ENCODE results near the gene DNAJC5. TPM values are rescaled to one million over a fixed set of nuclear protein-coding genes. Genes with fewer than 3 reads are reported as not detected.
"Not testable (repeated sequence)": the region's sequence is repeated elsewhere in the genome, so short reads cannot be mapped to it uniquely, and the experiment has no call there.

The DNAJC5 gene
- total RNA-seq, 1 experiment from 2014 or later: 45.0 TPM

GRCh38 chr20:63973636-63974401, 78.9 kb downstream of the DNAJC5 start:
- BruUV-seq (replicated peaks): no TSS peak
- CTCF ChIA-PET: interaction anchor here (0.6 to 2.9 kb wide), 31 partner anchors 10 to 1330 kb away, joined by 3 to 24 read pairs (median 3); partner anchors contain the start of genes ARFRP1, PTK6, UCKL1 and ZGPAT
- Mint-ChIP-seq H3K9me3 (ENCODE audit: unreplicated experiment) (no peaks in the 10 kb centered on the region), H3K36me3 (ENCODE audit: insufficient read depth, unreplicated experiment) (no peaks in the 10 kb centered on the region), H3K27me3 (ENCODE audit: insufficient read depth, unreplicated experiment) (no peaks in the 10 kb centered on the region), H3K4me3 (ENCODE audit: unreplicated experiment) (peak overlapping the region; percentile 61), H3K4me1 (ENCODE audit: insufficient read depth, unreplicated experiment) (peaks cover 31% of the 10 kb centered on the region), H3K27ac (ENCODE audit: low read depth, unreplicated experiment) (no peak overlapping the region)
- TF ChIP-seq, protein P1, sequence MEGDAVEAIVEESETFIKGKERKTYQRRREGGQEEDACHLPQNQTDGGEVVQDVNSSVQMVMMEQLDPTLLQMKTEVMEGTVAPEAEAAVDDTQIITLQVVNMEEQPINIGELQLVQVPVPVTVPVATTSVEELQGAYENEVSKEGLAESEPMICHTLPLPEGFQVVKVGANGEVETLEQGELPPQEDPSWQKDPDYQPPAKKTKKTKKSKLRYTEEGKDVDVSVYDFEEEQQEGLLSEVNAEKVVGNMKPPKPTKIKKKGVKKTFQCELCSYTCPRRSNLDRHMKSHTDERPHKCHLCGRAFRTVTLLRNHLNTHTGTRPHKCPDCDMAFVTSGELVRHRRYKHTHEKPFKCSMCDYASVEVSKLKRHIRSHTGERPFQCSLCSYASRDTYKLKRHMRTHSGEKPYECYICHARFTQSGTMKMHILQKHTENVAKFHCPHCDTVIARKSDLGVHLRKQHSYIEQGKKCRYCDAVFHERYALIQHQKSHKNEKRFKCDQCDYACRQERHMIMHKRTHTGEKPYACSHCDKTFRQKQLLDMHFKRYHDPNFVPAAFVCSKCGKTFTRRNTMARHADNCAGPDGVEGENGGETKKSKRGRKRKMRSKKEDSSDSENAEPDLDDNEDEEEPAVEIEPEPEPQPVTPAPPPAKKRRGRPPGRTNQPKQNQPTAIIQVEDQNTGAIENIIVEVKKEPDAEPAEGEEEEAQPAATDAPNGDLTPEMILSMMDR (IDR thresholded peaks at IDR 0.05; ENCODE audit: unreplicated experiment): peak; percentile 98
- DNase-seq (ENCODE audit: unreplicated experiment): peak; percentile 76
- POLR2A ChIA-PET: interaction anchor here (0.8 to 1.4 kb wide), 11 partner anchors 10 to 439 kb away, joined by 3 to 6 read pairs (median 4); partner anchors contain the start of genes GMEB2, TPD52L2 and UCKL1
- intact Hi-C loops (cut with micrococcal nuclease): loop anchor here (1.0 to 5.0 kb wide), 3 partner anchors 187 to 436 kb away; partner anchors contain the start of genes ARFRP1 and ZGPAT

DNA sequence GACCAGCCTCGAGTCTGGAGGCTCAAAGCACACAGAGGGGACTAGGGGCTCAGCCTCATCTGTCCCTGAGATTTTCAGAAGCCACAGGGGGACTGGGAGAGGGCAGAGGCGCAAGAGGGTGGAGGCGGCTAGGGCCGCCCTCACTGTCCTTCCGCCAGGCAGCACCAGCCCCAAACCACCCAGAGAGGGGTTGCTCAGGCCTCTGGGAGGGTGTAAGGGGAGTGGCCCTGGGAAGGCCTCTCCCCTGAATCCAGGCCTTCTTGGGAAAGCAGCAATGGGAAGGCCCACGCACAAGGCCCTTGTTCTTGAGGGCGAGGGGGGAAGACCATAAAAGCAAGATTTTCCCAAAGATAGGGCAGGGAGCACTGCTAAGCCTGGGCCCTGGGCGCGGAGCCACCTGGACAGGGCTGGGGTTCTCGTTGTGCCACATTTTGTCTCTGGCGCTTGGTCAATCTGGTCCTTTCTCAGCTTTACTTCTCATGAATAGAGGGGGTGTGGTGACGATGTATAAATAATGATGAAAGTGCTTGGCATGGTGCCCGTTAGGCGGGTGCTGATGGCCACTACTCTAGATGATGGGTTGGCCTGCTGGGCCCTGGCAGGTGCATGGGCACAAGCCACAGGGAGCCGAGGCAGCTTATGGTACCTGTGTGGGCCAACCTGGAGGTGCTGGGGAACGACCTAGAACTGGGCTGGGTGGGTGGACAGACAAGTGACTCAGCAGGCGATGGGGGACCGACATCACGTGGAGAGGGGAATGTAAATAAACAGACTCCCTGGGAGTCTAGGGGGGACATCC, 79.7 kb downstream of the DNAJC5 start:
- DNase-seq (ENCODE audit: unreplicated experiment): peak; percentile 45
- CTCF ChIA-PET: interaction anchor here (0.6 to 2.9 kb wide), 19 partner anchors 9 to 478 kb away, joined by 3 to 24 read pairs (median 4); partner anchors contain the start of genes ARFRP1, PTK6, UCKL1 and ZGPAT
- H3K4me3 Mint-ChIP-seq (ENCODE audit: unreplicated experiment): no peak overlapping the region
- TF ChIP-seq, protein P1 (IDR thresholded peaks at IDR 0.05; ENCODE audit: unreplicated experiment): no peak
- POLR2A ChIA-PET: interaction anchor here (0.7 to 1.4 kb wide), 11 partner anchors 18 to 440 kb away, joined by 3 to 6 read pairs (median 4); partner anchors contain the start of genes GMEB2, TPD52L2 and UCKL1
- BruUV-seq (replicated peaks): no TSS peak
- no peak overlapping the region for H3K27ac Mint-ChIP-seq (ENCODE audit: low read depth, unreplicated experiment)
- no peaks in the 10 kb centered on the region for H3K9me3 Mint-ChIP-seq (ENCODE audit: unreplicated experiment)
- H3K4me1 Mint-ChIP-seq (ENCODE audit: insufficient read depth, unreplicated experiment): peaks cover 30% of the 10 kb centered on the region
- intact Hi-C loops (cut with micrococcal nuclease): loop anchor here (1.0 to 5.0 kb wide), 3 partner anchors 187 to 436 kb away; partner anchors contain the start of genes ARFRP1 and ZGPAT
- H3K27me3 Mint-ChIP-seq (ENCODE audit: insufficient read depth, unreplicated experiment): no peaks in the 10 kb centered on the region
- H3K36me3 Mint-ChIP-seq (ENCODE audit: insufficient read depth, unreplicated experiment): no peaks in the 10 kb centered on the region

DNA sequence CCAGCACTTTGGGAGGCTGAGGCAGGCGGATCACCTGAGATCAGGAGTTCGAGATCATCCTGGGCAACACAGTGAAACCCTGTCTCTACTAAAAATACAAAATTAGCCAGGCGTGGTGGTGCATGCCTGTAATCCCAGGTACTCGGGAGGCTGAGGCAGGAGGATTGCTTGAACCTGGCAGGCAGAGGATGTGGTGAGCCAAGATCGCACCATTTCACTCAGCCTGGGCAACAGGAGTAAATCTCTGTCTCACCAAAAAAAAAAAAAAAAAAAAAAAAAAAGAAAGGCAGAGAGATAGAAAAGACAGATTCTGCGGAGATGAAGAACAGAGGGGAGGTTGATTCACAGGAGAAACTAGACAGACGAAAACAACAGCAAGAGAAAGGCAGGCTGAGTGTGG, 81.6 kb downstream of the DNAJC5 start:
- Mint-ChIP-seq H3K4me1 (ENCODE audit: insufficient read depth, unreplicated experiment) (peaks cover 33% of the 10 kb centered on the region), H3K4me3 (ENCODE audit: unreplicated experiment) (peak overlapping the region; percentile 28)
- H3K9me3 Mint-ChIP-seq (ENCODE audit: unreplicated experiment); H3K36me3 Mint-ChIP-seq (ENCODE audit: insufficient read depth, unreplicated experiment); DNase-seq (ENCODE audit: unreplicated experiment); intact Hi-C loops (cut with micrococcal nuclease); POLR2A ChIA-PET; H3K27ac Mint-ChIP-seq (ENCODE audit: low read depth, unreplicated experiment); BruUV-seq (replicated peaks); H3K27me3 Mint-ChIP-seq (ENCODE audit: insufficient read depth, unreplicated experiment): not testable (repeated sequence)
- CTCF ChIA-PET: interaction anchor here (0.6 to 1.2 kb wide), 2 partner anchors 63 to 93 kb away, joined by 3 read pairs; no protein-coding TSS in a partner anchor

DNA sequence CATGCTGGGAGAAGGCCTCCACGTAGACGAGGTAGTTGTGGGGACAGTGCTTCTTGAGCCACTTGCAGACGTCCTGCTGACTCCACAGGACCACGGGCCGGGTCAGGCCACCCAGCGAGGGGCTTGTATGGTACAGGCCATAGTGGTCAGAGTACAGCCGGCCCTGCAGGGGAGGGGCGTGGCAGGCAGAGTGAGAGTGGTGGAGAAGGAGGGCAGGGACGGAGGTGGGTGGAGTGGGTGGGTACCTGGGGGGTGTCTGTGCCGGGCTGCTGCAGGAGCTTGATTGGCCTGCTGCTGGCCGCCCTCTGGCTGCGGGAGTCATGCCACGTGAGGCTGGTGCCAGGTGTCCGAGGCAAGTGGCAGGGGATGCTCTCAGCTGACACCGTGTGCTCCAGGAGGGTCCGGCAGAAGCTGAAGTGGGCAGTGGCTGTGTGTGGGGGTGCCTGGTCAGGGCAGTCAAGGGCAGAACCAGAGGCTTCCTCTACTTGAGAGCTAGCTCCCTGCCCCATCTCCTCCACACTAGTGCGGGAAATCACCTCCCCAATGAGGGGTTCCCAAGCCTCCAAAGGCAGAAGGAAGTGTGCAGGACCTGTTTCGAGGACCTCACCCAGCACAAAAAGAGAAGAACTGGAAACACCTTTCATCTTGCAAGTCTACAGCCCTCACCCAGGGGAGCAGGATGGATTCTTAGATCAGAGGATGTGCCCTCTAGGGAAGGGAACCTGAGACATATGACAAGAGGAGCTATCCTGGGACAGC, 82.2 kb downstream of the DNAJC5 start:
- intact Hi-C loops (cut with micrococcal nuclease): no loop called here
- no TSS peak for BruUV-seq (replicated peaks)
- H3K27ac Mint-ChIP-seq (ENCODE audit: low read depth, unreplicated experiment): no peak overlapping the region

More for the DNA sequence above, 82.2 kb downstream of the DNAJC5 start:
- Mint-ChIP-seq H3K27me3 (ENCODE audit: insufficient read depth, unreplicated experiment) (no peaks in the 10 kb centered on the region), H3K9me3 (ENCODE audit: unreplicated experiment) (no peaks in the 10 kb centered on the region), H3K4me1 (ENCODE audit: insufficient read depth, unreplicated experiment) (peaks cover 40% of the 10 kb centered on the region), H3K36me3 (ENCODE audit: insufficient read depth, unreplicated experiment) (peaks cover 2% of the 10 kb centered on the region), H3K4me3 (ENCODE audit: unreplicated experiment) (peak overlapping the region; percentile 28)
- no peak for DNase-seq (ENCODE audit: unreplicated experiment)
- TF ChIP-seq, protein P1 (IDR thresholded peaks at IDR 0.05; ENCODE audit: unreplicated experiment): no peak
- ChIA-PET CTCF (interaction anchor here (0.5 to 1.0 kb wide), 6 partner anchors 92 to 1128 kb away, joined by 3 to 5 read pairs (median 3); partner anchors contain the start of gene TPD52L2), POLR2A (interaction anchor here (0.6 to 1.0 kb wide), 3 partner anchors 111 to 439 kb away, joined by 3 to 4 read pairs (median 3); partner anchors contain the start of genes ARFRP1 and ZGPAT)

Data from MCF 10A (cell line).